A673 (cell line): ENCODE results near the gene TRRAP. TPM values are rescaled to one million over a fixed set of nuclear protein-coding genes. Genes with fewer than 3 reads are reported as not detected.

Experiments used
- BruUV-seq: library from RNA; stranded (reverse); fragments of 400-500 nt; replicated peaks from 2 replicates; lab custom pipeline; 2021; lab: Mats Ljungman, UMichigan
- CTCF ChIA-PET: fragments of 300-600 bp; sonication (Branson Sonifier 250); formaldehyde crosslinking; loops from one replicate; lab custom pipeline; 2022; ENCODE audit warnings: antibody characterized with exemption; lab: Charles Lee
- POLR2A ChIA-PET: fragments of 300-600 bp; sonication (Branson Sonifier 250); formaldehyde crosslinking; loops from one replicate; lab custom pipeline; 2022; ENCODE audit warnings: antibody characterized with exemption; ENCODE audit not compliant: low non-redundant PET; lab: Charles Lee
- DNase-seq: peaks from one replicate; pipeline ENCODE4 v3.0.0-alpha.2; 2015; ENCODE audit warnings: low spot score
- H3K27ac ChIP-seq: fragments of 200-600 bp; sonication (generic); 2 replicates; pipeline ENCODE4 v1.5.1; 2016; ENCODE audit warnings: mixed run types, low read depth, mild to moderate bottlenecking, mixed read lengths, antibody characterized with exemption, low read length; ENCODE audit not compliant: poor library complexity, severe bottlenecking
- H3K27me3 ChIP-seq: fragments of 200-600 bp; sonication (generic); replicated peaks from 2 replicates; pipeline ENCODE4 v1.6.1; 2017; ENCODE audit warnings: mixed run types, low read depth, mild to moderate bottlenecking, mixed read lengths, antibody characterized with exemption, low read length; ENCODE audit not compliant: insufficient read depth, poor library complexity
- H3K36me3 ChIP-seq: fragments of 200-600 bp; sonication (generic); 2 replicates; pipeline ENCODE4 v1.6.1; 2016; ENCODE audit warnings: mixed run types, mild to moderate bottlenecking, mixed read lengths, antibody characterized with exemption, low read length; ENCODE audit not compliant: insufficient read depth, poor library complexity, severe bottlenecking
- H3K4me1 ChIP-seq: fragments of 200-600 bp; sonication (generic); 2 replicates; pipeline ENCODE4 v1.6.1; 2017; ENCODE audit warnings: mixed run types, mild to moderate bottlenecking, mixed read lengths, antibody characterized with exemption, low read length; ENCODE audit not compliant: insufficient read depth, poor library complexity, severe bottlenecking
- H3K4me3 ChIP-seq: fragments of 200-600 bp; sonication (generic); 2 replicates; pipeline ENCODE4 v1.5.1; 2016; ENCODE audit warnings: low read depth, mixed run types, mild to moderate bottlenecking, mixed read lengths, low read length; ENCODE audit not compliant: poor library complexity, severe bottlenecking
- H3K9me3 ChIP-seq: fragments of 200-600 bp; sonication (generic); 2 replicates; pipeline ENCODE4 v1.6.1; 2016; ENCODE audit warnings: mixed run types, low read depth, mild to moderate bottlenecking, mixed read lengths, antibody characterized with exemption, low read length; ENCODE audit not compliant: poor library complexity, severe bottlenecking
- EZH2 ChIP-seq: fragments of 200-600 bp; sonication (generic); IDR thresholded peaks from 2 replicates; pipeline ENCODE4 v1.6.1; 2017; ENCODE audit warnings: borderline replicate concordance, low read depth, mild to moderate bottlenecking, mixed read lengths, antibody characterized with exemption, low read length; ENCODE audit not compliant: poor library complexity, severe bottlenecking
- intact Hi-C: fragments of 100-400 bp; cut with micrococcal nuclease; formaldehyde crosslinking; loops from one replicate; pipeline ENCODE4 v1.10.0; 2022; ENCODE audit not compliant: unreplicated experiment
- total RNA-seq: library from RNA; stranded (reverse); gene quantifications from 2 replicates; pipeline ENCODE4 v1.2.3, GENCODE V29; 2021
- TF ChIP-seq, protein P1 (sequence below): fragments of 300-800, 200-600 bp; sonication (generic); conservative IDR thresholded peaks from 2 replicates; pipeline ENCODE4 v1.5.1; 2017; ENCODE audit warnings: low read depth, mild to moderate bottlenecking, antibody characterized with exemption, low read length, moderate library complexity, mixed read lengths

Gene TRRAP
- total RNA-seq, 1 experiment from 2014 or later, result 50.2 TPM

DNA sequence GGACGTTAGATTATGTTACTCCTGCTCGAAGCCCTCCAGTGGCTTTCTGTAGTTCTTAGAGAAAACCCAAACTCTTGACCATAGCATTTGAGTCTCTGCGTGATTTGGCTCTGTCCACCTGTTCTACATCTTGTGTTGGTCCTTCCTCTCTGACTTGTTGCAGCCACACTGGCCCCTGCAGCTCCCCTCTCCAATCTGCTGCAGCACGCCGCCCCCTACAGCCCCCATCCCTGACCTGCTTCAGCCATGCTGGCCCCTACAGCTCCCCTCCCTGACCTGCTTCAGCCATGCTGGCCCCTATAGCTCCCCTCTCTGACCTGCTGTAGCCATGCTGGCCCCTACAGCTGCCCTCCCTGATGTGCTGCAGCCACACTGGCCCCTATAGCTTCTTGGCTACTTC lies 29.2 kb downstream of the TRRAP start:
- no peak overlapping the region for H3K27ac ChIP-seq
- H3K36me3 ChIP-seq, result peaks cover 85% of the 10 kb centered on the region
- TF ChIP-seq EZH2, result no peak
- TF ChIP-seq, protein P1, sequence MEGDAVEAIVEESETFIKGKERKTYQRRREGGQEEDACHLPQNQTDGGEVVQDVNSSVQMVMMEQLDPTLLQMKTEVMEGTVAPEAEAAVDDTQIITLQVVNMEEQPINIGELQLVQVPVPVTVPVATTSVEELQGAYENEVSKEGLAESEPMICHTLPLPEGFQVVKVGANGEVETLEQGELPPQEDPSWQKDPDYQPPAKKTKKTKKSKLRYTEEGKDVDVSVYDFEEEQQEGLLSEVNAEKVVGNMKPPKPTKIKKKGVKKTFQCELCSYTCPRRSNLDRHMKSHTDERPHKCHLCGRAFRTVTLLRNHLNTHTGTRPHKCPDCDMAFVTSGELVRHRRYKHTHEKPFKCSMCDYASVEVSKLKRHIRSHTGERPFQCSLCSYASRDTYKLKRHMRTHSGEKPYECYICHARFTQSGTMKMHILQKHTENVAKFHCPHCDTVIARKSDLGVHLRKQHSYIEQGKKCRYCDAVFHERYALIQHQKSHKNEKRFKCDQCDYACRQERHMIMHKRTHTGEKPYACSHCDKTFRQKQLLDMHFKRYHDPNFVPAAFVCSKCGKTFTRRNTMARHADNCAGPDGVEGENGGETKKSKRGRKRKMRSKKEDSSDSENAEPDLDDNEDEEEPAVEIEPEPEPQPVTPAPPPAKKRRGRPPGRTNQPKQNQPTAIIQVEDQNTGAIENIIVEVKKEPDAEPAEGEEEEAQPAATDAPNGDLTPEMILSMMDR, result no peak
- H3K4me3 ChIP-seq, result no peak overlapping the region
- no peaks in the 10 kb centered on the region for H3K4me1 ChIP-seq
- no peaks in the 10 kb centered on the region for H3K27me3 ChIP-seq
- H3K9me3 ChIP-seq, result no peaks in the 10 kb centered on the region
- intact Hi-C loops, result no loop called here
- ChIA-PET POLR2A (no interaction called here), CTCF (no interaction called here)
- DNase-seq, result no peak
- BruUV-seq, result no TSS peak

GRCh38 chr7:98908585-98908984 lies 30.3 kb downstream of the TRRAP start:
- CTCF ChIA-PET, result no interaction called here

DNA sequence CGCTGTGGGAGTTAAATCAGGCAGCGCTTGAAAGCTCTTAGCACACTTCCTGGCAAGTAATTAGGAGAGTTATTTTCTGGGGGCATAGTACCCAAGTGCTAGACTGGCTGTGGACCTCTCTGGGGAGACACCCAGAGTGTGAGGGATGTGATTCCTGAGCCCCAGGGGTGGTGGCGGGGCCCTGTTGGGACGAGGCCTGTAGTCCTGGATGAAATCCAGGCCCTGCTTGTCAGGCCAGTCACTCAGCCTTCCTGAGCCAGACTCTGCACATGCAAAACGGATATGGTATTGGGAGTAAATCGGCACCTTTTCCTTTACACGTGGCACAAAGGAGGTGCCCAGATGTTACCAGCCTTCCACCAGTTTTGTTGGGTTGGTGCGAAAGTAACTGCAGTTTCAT lies 31.2 kb downstream of the TRRAP start:
- Histone ChIP-seq H3K36me3 (peaks cover 83% of the 10 kb centered on the region), H3K9me3 (no peaks in the 10 kb centered on the region), H3K4me3 (no peak overlapping the region), H3K4me1 (no peaks in the 10 kb centered on the region), H3K27ac (no peak overlapping the region), H3K27me3 (no peaks in the 10 kb centered on the region)
- ChIA-PET POLR2A (no interaction called here), CTCF (no interaction called here)
- no peak for DNase-seq
- TF ChIP-seq, protein P1, result no peak
- no peak for TF ChIP-seq EZH2
- intact Hi-C loops, result no loop called here
- BruUV-seq, result no TSS peak

More at GRCh38 chr7:98908585-98908984, 30.3 kb downstream of the TRRAP start:
- Histone ChIP-seq H3K9me3 (no peaks in the 10 kb centered on the region), H3K4me3 (no peak overlapping the region), H3K4me1 (no peaks in the 10 kb centered on the region), H3K36me3 (peaks cover 84% of the 10 kb centered on the region), H3K27ac (no peak overlapping the region), H3K27me3 (no peaks in the 10 kb centered on the region)
- no peak for TF ChIP-seq EZH2
- no peak for DNase-seq
- intact Hi-C loops, result no loop called here
- no TSS peak for BruUV-seq
- POLR2A ChIA-PET, result no interaction called here

DNA sequence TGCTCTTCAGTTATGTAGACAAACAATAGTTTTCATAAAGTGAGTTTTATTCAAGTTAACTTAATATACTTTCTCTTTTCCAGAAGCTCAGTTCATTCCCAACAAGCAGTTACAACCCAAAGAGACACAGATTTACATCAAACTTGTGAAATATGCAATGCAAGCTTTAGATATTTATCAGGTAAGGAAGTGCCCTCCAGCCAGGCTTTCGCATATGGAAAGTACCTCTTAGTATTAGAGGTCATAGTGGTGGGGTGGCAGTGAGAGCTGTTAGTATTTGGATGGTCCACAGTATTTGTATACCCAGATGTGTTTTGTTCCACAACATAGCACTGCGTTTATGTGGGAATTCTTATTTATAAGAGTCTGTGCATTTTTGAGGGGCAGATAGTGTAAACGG lies 32.1 kb downstream of the TRRAP start:
- DNase-seq, result no peak
- CTCF ChIA-PET, result no interaction called here
- H3K36me3 ChIP-seq, result peaks cover 77% of the 10 kb centered on the region
- POLR2A ChIA-PET, result no interaction called here
- H3K27me3 ChIP-seq, result no peaks in the 10 kb centered on the region
- H3K27ac ChIP-seq, result no peak overlapping the region
- H3K4me3 ChIP-seq, result no peak overlapping the region
- no TSS peak for BruUV-seq
- no peaks in the 10 kb centered on the region for H3K9me3 ChIP-seq
- H3K4me1 ChIP-seq, result no peaks in the 10 kb centered on the region
- TF ChIP-seq, protein P1, result no peak
- no peak for TF ChIP-seq EZH2
- intact Hi-C loops, result no loop called here
